Thyroid gland (tissue), 4 donors: ENCODE data around the gene JAG2. TPM values are rescaled to one million over a fixed set of nuclear protein-coding genes. Genes with fewer than 3 reads are reported as not detected.

Experiments used
- DNase-seq, 2 donors: peaks; one replicate each; pipeline ENCODE4 v3.0.0-alpha.2; 2019
- H3K27ac ChIP-seq, 3 donors: fragments of 200-600 bp; sonication (generic); 1 replicate in 2 of 3; 2 replicates in 1 of 3; pipeline ENCODE4 v1.5.1; 2016 to 2019; ENCODE audit warnings: mild to moderate bottlenecking in 1 of 3, moderate library complexity in 1 of 3
- H3K27me3 ChIP-seq: fragments of 200-600 bp; sonication (generic); one replicate; pipeline ENCODE4 v1.5.1; 2019
- H3K36me3 ChIP-seq, 2 donors: fragments of 200-600 bp; sonication (generic); one replicate each; pipeline ENCODE4 v1.5.1; 2016 to 2019
- H3K4me1 ChIP-seq, 2 donors: fragments of 200-600 bp; sonication (generic); one replicate each; pipeline ENCODE4 v1.5.1; 2017 to 2019
- H3K4me3 ChIP-seq, 3 donors: fragments of 200-600 bp; sonication (generic); replicated peaks in 1 of 3; 1 replicate in 2 of 3; 2 replicates in 1 of 3; pipeline ENCODE4 v1.5.1; 2016; ENCODE audit warnings: mild to moderate bottlenecking in 1 of 3
- H3K9me3 ChIP-seq: fragments of 200-600 bp; sonication (generic); one replicate; pipeline ENCODE4 v1.5.1; 2017
- POLR2A ChIP-seq, 2 donors: fragments of 450-650 bp; IDR thresholded peaks; one replicate each; pipeline ENCODE4 v1.6.1; 2017; ENCODE audit warnings: antibody characterized with exemption in 2 of 2, mild to moderate bottlenecking in 2 of 2, moderate library complexity in 1 of 2
- WGBS, 2 donors: methylation state at CpG; one replicate each; pipeline ENCODE4 v1.1.5; 2017; 5-methylcytosine and 5-hydroxymethylcytosine counted together
- intact Hi-C: fragments of 100-400 bp; cut with DNase I; formaldehyde crosslinking; loops from one replicate; pipeline ENCODE4 v1.15.1; 2023
- total RNA-seq, 4 donors: library from RNA; depleted of rRNA; stranded (reverse); fragments of >200 nt; gene quantifications; one replicate each; pipeline ENCODE4 v1.2.3, GENCODE V29; 2016
- TF ChIP-seq, protein P1 (sequence below), 6 experiments: fragments of 200-600 bp in 3 of 6; fragments of 450-650 bp in 3 of 6; sonication (generic) in 3 of 6; IDR thresholded peaks; one replicate each; pipeline ENCODE4 v1.5.1; 2016 to 2019; ENCODE audit warnings: antibody characterized with exemption in 6 of 6, mild to moderate bottlenecking in 2 of 6, inconsistent platforms in 1 of 6, moderate library complexity in 1 of 6

Gene JAG2
- total RNA-seq, 4 donors from 2014 or later: 3.9 to 10.7 (median 5.2) TPM

DNA sequence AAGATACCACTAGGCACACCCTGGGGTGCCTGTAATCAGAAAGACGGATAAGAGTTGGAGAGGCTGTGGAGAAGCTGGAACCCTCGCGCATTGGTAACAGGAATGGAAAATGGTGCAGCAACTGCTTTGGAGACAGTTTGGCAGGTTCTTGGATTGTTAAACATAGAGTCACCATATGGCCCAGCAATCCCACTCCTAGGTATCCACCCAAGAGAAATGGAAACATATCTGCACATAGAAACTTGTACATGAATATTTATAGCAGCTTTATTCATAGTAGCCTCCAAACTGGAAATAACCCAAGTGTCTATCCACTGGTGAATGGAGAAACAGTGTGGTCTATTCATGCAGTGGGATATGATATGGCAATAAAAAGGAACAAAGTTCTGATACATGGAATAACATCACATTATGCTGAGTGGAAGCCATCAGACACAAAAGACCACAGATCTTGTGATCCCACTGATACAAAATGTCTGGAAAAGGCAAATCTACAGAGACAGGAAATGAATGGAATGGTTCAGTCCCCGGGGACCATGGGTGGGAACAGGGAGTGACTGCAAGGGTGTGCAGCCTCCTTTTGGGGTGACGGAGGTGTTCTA lies 45.4 kb downstream of the JAG2 start:
- H3K27ac ChIP-seq: no peak overlapping the region
- intact Hi-C loops: no loop called here
- H3K27me3 ChIP-seq: no peaks in the 10 kb centered on the region
- no peaks in the 10 kb centered on the region for H3K4me1 ChIP-seq
- 93% methylated on average over 5 of the region's 5 CpGs for WGBS, 2 donors
- no peaks in the 10 kb centered on the region for H3K36me3 ChIP-seq
- no peaks in the 10 kb centered on the region for H3K9me3 ChIP-seq
- no peak for DNase-seq
- no peak for TF ChIP-seq POLR2A (IDR thresholded peaks at IDR 0.05)
- TF ChIP-seq, protein P1, sequence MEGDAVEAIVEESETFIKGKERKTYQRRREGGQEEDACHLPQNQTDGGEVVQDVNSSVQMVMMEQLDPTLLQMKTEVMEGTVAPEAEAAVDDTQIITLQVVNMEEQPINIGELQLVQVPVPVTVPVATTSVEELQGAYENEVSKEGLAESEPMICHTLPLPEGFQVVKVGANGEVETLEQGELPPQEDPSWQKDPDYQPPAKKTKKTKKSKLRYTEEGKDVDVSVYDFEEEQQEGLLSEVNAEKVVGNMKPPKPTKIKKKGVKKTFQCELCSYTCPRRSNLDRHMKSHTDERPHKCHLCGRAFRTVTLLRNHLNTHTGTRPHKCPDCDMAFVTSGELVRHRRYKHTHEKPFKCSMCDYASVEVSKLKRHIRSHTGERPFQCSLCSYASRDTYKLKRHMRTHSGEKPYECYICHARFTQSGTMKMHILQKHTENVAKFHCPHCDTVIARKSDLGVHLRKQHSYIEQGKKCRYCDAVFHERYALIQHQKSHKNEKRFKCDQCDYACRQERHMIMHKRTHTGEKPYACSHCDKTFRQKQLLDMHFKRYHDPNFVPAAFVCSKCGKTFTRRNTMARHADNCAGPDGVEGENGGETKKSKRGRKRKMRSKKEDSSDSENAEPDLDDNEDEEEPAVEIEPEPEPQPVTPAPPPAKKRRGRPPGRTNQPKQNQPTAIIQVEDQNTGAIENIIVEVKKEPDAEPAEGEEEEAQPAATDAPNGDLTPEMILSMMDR (IDR thresholded peaks at IDR 0.05): no peak
- no peak overlapping the region for H3K4me3 ChIP-seq

DNA sequence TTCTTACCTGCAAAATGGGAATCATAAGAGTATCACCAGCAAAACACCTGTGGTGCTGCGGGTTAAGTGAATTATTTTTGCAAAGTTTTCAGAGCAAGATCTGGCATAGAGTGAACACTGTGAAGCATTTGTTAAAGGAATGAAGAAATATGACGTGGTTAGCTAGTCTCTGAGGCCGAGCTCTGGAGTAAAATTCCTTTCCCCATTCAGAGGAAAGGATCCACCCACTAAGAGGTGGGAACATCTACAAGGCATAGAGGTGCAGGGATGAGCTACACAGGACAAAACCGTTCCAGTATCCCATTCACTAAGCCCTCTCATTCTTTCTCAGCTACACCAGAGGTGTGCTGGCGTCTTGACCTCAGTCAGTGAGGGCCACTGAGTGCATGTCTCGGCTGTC lies 48.5 kb downstream of the JAG2 start:
- Histone ChIP-seq H3K4me3 (no peak overlapping the region), H3K4me1 (no peaks in the 10 kb centered on the region), H3K27ac (no peak overlapping the region), H3K36me3 (no peaks in the 10 kb centered on the region), H3K27me3 (no peaks in the 10 kb centered on the region), H3K9me3 (no peaks in the 10 kb centered on the region)
- DNase-seq: no peak
- TF ChIP-seq POLR2A (IDR thresholded peaks at IDR 0.05): no peak
- TF ChIP-seq, protein P1 (IDR thresholded peaks at IDR 0.05): no peak
- intact Hi-C loops: no loop called here
- WGBS, 2 donors: 72 to 83% methylated on average over 6 of the region's 6 CpGs

DNA sequence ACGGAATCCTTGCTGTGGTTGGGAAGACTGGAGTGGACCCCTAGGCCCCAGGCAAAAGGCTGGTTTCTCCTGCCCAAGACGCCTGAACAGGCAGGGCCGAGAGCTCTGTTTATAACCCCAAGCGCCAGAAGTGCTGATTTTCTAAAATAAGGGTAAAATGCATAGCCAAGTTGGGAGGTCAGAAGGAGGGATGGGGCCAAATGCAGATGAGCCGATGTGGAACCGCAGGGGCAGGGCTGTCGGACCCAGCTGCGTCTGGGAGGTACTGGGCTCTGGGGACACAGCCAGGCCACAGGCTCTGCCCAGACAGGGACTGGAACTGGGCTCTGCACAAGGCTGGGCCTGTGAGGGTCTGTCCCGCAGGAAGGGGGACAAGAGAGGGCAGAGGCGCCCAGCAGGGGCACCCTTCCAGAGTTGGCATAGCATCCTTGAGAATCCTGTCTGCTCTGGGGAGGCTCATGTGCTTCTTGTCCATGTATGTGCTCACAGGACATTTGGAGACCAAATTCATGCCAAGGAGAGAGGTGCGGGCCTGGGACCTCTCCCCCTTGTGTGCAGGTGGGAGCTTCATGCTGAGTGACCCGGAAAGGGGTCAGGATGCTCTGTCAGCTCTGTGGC lies 49.1 kb downstream of the JAG2 start:
- H3K9me3 ChIP-seq: no peaks in the 10 kb centered on the region
- WGBS, 2 donors: 74 to 83% methylated on average over 11 to 12 of the region's 12 CpGs
- no peaks in the 10 kb centered on the region for H3K4me1 ChIP-seq
- no peak for DNase-seq
- no peak overlapping the region for H3K4me3 ChIP-seq
- TF ChIP-seq, protein P1 (IDR thresholded peaks at IDR 0.05): no peak
- TF ChIP-seq POLR2A (IDR thresholded peaks at IDR 0.05): no peak
- H3K36me3 ChIP-seq: no peaks in the 10 kb centered on the region
- H3K27ac ChIP-seq: no peak overlapping the region
- intact Hi-C loops: no loop called here
- no peaks in the 10 kb centered on the region for H3K27me3 ChIP-seq

DNA sequence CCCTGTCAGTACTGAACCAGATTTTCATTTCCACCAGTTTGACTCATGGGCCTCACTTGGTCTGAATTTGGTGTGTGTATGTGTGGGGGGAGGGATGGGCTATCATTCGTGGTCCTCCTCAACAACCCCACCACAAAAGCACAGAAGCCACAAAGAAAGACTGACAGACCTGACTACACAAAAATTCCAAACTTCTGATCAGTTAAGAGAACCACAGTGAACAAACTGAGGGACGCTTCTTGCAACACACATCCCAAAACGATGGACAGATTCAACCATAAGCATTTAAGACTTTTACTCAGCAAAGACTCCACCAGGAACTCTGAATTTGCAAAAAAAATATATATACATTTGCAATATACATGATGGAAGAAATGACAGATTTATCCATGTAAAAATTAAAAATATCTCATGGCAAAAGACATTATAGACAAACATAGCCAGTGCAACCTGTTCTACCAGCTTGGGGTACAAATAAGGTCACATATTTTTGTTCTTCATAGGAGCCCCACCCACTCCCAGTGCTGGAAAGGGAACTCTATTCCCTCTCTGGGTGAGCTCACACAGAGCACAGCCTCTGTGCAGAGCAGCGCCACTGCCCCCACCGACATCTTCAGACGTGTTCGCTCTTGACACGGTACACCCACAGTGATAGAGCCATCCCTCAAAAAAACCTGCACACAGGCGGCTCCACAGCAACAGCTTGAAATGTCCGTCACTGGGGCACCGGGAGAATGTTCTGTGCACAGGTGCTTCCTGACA lies 49.7 kb downstream of the JAG2 start:
- no peak overlapping the region for H3K27ac ChIP-seq
- WGBS, 2 donors: 58 to 65% methylated on average over 9 to 11 of the region's 11 CpGs

More for the DNA sequence above, 49.7 kb downstream of the JAG2 start:
- no peak for TF ChIP-seq POLR2A (IDR thresholded peaks at IDR 0.05)
- TF ChIP-seq, protein P1 (IDR thresholded peaks at IDR 0.05): no peak
- H3K27me3 ChIP-seq: no peaks in the 10 kb centered on the region
- no peaks in the 10 kb centered on the region for H3K4me1 ChIP-seq
- intact Hi-C loops: no loop called here
- no peak overlapping the region for H3K4me3 ChIP-seq
- H3K9me3 ChIP-seq: no peaks in the 10 kb centered on the region
- no peaks in the 10 kb centered on the region for H3K36me3 ChIP-seq
- no peak for DNase-seq
